Stimulated activated CD8-positive, alpha-beta memory T cell treated with anti-CD3 and anti-CD28 coated beads, Interleukin-7, amount 100 ng/mL, for 4 hours (primary cell): ENCODE results near the gene TM9SF3.
A peak's percentile ranks its signal among the peaks of the same experiment; 100 is the strongest.

Experiments
- DNase-seq, 2 donors: peaks; one replicate each; pipeline ENCODE4 v3.0.0-alpha.2; 2020; ENCODE audit warnings: low read depth in 2 of 2

TM9SF3 gene

GRCh38 chr10:96586419-96587263 lies at the start of gene TM9SF3:
TSS of gene TM9SF3 (minus strand) at chr10:96587012. CDS start at chr10:96586835, 177 bp downstream.
- DNase-seq = peak; percentile 85 to 95

- DNase-seq = no peak
Measured at GRCh38 chr10:96636551-96636950, 49.7 kb upstream of the TM9SF3 start.

- DNase-seq = no peak
Measured at GRCh38 chr10:96632974-96633710, 46.3 kb upstream of the TM9SF3 start.

- DNase-seq = no peak
Measured at GRCh38 chr10:96627292-96627691, 40.5 kb upstream of the TM9SF3 start.

- no peak for DNase-seq
Measured at GRCh38 chr10:96626795-96627194, 40.0 kb upstream of the TM9SF3 start.

- no peak for DNase-seq
Measured at GRCh38 chr10:96625173-96625572, 38.4 kb upstream of the TM9SF3 start.

- DNase-seq = no peak
Measured at GRCh38 chr10:96622013-96622787, 35.4 kb upstream of the TM9SF3 start.

GRCh38 chr10:96619796-96620773 lies 33.3 kb upstream of the TM9SF3 start:
- no peak for DNase-seq

GRCh38 chr10:96619120-96619519 lies 32.3 kb upstream of the TM9SF3 start:
- no peak for DNase-seq

- DNase-seq = no peak
Measured at GRCh38 chr10:96618653-96619052, 31.8 kb upstream of the TM9SF3 start.

- DNase-seq = no peak
Measured at GRCh38 chr10:96616961-96617360, 30.1 kb upstream of the TM9SF3 start.

- DNase-seq = no peak
Measured at GRCh38 chr10:96614515-96614914, 27.7 kb upstream of the TM9SF3 start.

- DNase-seq = no peak
Measured at GRCh38 chr10:96613576-96613975, 26.8 kb upstream of the TM9SF3 start.

GRCh38 chr10:96612055-96612830 lies 25.4 kb upstream of the TM9SF3 start:
- no peak for DNase-seq

- DNase-seq = no peak
Measured at GRCh38 chr10:96610817-96611216, 24.0 kb upstream of the TM9SF3 start.

- no peak for DNase-seq
Measured at GRCh38 chr10:96609510-96609909, 22.7 kb upstream of the TM9SF3 start.

GRCh38 chr10:96608805-96609204 lies 22.0 kb upstream of the TM9SF3 start:
- DNase-seq = no peak

GRCh38 chr10:96608262-96608661 lies 21.4 kb upstream of the TM9SF3 start:
- no peak for DNase-seq

- no peak for DNase-seq
Measured at GRCh38 chr10:96606946-96607345, 20.1 kb upstream of the TM9SF3 start.

- no peak for DNase-seq
Measured at GRCh38 chr10:96606216-96606615, 19.4 kb upstream of the TM9SF3 start.
